Measurements from ENCODE around the gene FARP1.

DNA sequence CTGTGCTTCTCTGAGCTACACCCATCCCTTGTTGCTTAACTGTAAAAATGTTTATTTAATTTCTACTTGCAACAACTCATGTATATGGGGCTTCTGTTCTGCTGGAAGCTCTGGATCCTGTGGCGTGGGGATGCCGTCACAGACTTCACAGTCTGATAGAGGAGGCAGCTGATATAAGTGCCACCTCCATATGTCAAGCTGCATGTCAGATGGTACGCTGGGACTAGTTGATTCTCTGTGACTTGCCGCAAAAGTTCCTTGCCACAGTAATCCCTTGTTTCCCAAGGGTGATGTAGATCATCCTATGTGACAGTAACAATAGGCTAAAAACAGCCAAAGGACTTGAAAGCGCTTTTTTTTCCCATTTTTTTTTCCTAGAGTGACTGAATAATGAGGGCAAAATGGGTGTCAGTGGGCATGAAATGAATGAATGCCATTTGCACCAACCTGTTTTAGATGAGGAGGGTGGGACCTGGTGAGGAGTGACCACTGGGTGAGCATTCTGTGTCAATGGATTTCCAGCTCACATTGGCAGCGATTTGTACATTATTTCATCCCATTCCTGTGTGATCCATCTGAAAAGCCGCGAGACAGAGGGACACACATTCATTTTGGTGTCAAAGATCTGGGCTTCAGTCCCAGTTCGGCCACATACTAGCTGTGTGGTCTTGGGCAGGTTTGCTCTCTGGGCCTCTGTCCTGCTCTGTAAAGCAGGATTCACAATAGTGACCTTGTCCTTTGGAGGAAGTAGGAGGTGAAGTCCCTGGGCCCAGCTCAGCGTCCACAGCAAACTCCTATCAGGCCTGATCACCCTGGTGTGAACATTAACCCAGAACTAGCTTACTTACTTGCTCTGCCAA is 123.0 kb downstream of the FARP1 start:
- TF ChIP-seq, protein P1, sequence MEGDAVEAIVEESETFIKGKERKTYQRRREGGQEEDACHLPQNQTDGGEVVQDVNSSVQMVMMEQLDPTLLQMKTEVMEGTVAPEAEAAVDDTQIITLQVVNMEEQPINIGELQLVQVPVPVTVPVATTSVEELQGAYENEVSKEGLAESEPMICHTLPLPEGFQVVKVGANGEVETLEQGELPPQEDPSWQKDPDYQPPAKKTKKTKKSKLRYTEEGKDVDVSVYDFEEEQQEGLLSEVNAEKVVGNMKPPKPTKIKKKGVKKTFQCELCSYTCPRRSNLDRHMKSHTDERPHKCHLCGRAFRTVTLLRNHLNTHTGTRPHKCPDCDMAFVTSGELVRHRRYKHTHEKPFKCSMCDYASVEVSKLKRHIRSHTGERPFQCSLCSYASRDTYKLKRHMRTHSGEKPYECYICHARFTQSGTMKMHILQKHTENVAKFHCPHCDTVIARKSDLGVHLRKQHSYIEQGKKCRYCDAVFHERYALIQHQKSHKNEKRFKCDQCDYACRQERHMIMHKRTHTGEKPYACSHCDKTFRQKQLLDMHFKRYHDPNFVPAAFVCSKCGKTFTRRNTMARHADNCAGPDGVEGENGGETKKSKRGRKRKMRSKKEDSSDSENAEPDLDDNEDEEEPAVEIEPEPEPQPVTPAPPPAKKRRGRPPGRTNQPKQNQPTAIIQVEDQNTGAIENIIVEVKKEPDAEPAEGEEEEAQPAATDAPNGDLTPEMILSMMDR (IDR thresholded peaks at IDR 0.05; ENCODE audit: insufficient read depth, low read length, poor library complexity, severe bottlenecking), result no peak
- no peak for TF ChIP-seq EZH2phosphoT487 (conservative IDR thresholded peaks at IDR 0.05; ENCODE audit: low read length)

Data from SU-DHL-6 (cell line).